ENCODE measurements around the gene SLC2A9. TPM values are rescaled to one million over a fixed set of nuclear protein-coding genes. Genes with fewer than 3 reads are reported as not detected.
A peak's percentile ranks its signal among the peaks of the same experiment; 100 is the strongest.

The SLC2A9 gene
- total and polyA plus RNA-seq, 2 of the 13 experiments (the other 11 are each of a cell fraction or from before 2014, with no cell fraction given), result 36.2 to 42.3 TPM

GRCh38 chr4:9963328-9963727, 58.0 kb downstream of the SLC2A9 start (continued):
- TF ChIP-seq HOMEZ (CRISPR knock-in tag; IDR thresholded peaks at IDR 0.05; ENCODE audit: low read depth), result peak; percentile 71; the same call in 1 of the 2 replicates
- peak; percentile 78 for TF ChIP-seq POGZ (CRISPR knock-in tag; IDR thresholded peaks at IDR 0.05)
- no peak for TF ChIP-seq YEATS2 (CRISPR knock-in tag; IDR thresholded peaks at IDR 0.05; ENCODE audit: borderline replicate concordance)
- TF ChIP-seq PAXIP1 (CRISPR knock-in tag; conservative IDR thresholded peaks at IDR 0.05), result peak; percentile 51; the same call in 1 of the 2 replicates
- TF ChIP-seq ZBTB33 (CRISPR knock-in tag; IDR thresholded peaks at IDR 0.05), result peak; percentile 95
- peak; percentile 16; the same call in 1 of the 2 replicates for TF ChIP-seq GATAD2A (CRISPR knock-in tag; IDR thresholded peaks at IDR 0.05)
- no peak for TF ChIP-seq SOX13 (IDR thresholded peaks at IDR 0.05)
- peak in 1 of 2 experiments; percentile 72; a peak in 2 of 4 replicates for TF ChIP-seq SOX13 (CRISPR knock-in tag; conservative IDR thresholded peaks at IDR 0.05 in 1 of 2, IDR thresholded peaks at IDR 0.05 in 1 of 2)
- TF ChIP-seq ZNF503 (CRISPR knock-in tag; IDR thresholded peaks at IDR 0.05), result no peak
- TF ChIP-seq PHF20 (CRISPR knock-in tag; IDR thresholded peaks at IDR 0.05), result no peak
- TF ChIP-seq PTBP1 (IDR thresholded peaks at IDR 0.05; ENCODE audit: low read depth, low read length, poor library complexity, severe bottlenecking), result no peak
- no peak for TF ChIP-seq NKX3-1 (CRISPR knock-in tag; IDR thresholded peaks at IDR 0.05)
- no peak for TF ChIP-seq ZNF580 (CRISPR knock-in tag; IDR thresholded peaks at IDR 0.05; ENCODE audit: borderline replicate concordance, low read depth)
- TF ChIP-seq ZNF331 (CRISPR knock-in tag; IDR thresholded peaks at IDR 0.05), result peak; percentile 21; the same call in 1 of the 2 replicates
- no peak for TF ChIP-seq ZNF24 (IDR thresholded peaks at IDR 0.05)
- no peak for TF ChIP-seq ZNF558 (CRISPR knock-in tag; IDR thresholded peaks at IDR 0.05; ENCODE audit: borderline replicate concordance)
- TF ChIP-seq TFE3 (CRISPR knock-in tag; IDR thresholded peaks at IDR 0.05), result 0 out of 2 replicates have a peak, but pooled peaks have one; percentile 49
- TF ChIP-seq ZNF644 (CRISPR knock-in tag; IDR thresholded peaks at IDR 0.05; ENCODE audit: low read depth), result peak; percentile 84
- peak; percentile 88; the same call in 1 of the 2 replicates for TF ChIP-seq TFAP4 (IDR thresholded peaks at IDR 0.05; ENCODE audit: borderline replicate concordance, low read depth)

Measured in HepG2 (cell line).